Measurements from ENCODE around the gene ETV5. TPM values are rescaled to one million over a fixed set of nuclear protein-coding genes. Genes with fewer than 3 reads are reported as not detected.

Gene ETV5
- total and polyA plus RNA-seq, 10 of the 15 experiments (the other 5 are each of a cell fraction or from before 2014, with no cell fraction given) = 5.0 to 18.4 (median 7.4) TPM

- TF ChIP-seq ZBTB40 (IDR thresholded peaks at IDR 0.05; ENCODE audit: borderline replicate concordance) (no peak), MEF2B (IDR thresholded peaks at IDR 0.05; ENCODE audit: partially characterized antibody, poor library complexity, severe bottlenecking) (no peak), SMC3 (IDR thresholded peaks at IDR 0.05; ENCODE audit: borderline replicate concordance, low read length) (no peak), CEBPB (IDR thresholded peaks at IDR 0.05; ENCODE audit: borderline replicate concordance in 1 of 2, low read depth in 2 of 2, low read length in 2 of 2) (no peak), POLR2AphosphoS2 (IDR thresholded peaks at IDR 0.05; ENCODE audit: low read depth, low read length) (no peak), ZBTB4 (CRISPR knock-in tag; IDR thresholded peaks at IDR 0.05) (no peak), IRF5 (IDR thresholded peaks at IDR 0.05; ENCODE audit: borderline replicate concordance) (no peak)
These were observed 40.6 kb upstream of the ETV5 start (continued) for GRCh38 chr3:186149319-186149960.

Measured in GM12878 (cell line).